ENCODE results near the gene PRKACB.

GRCh38 chr1:84247425-84248220 is 103.6 kb downstream of the PRKACB start:
- TF ChIP-seq EZH2phosphoT487 (conservative IDR thresholded peaks at IDR 0.05; ENCODE audit: low read length) = no peak
- no peak for TF ChIP-seq CTCF (IDR thresholded peaks at IDR 0.05; ENCODE audit: insufficient read depth, low read length, poor library complexity, severe bottlenecking)

Data from SU-DHL-6 (cell line).